ENCODE results near the gene C9orf50.
"Not testable (repeated sequence)": the region's sequence is repeated elsewhere in the genome, so short reads cannot be mapped to it uniquely, and the experiment has no call there.

The C9orf50 gene

GRCh38 chr9:129594632-129595031 is 26.3 kb downstream of the C9orf50 start:
- Histone ChIP-seq H3K9ac (no peak overlapping the region), H3K79me2 (no peaks in the 10 kb centered on the region), H3K9me3 (ENCODE audit: control insufficient read depth, low read length) (no peaks in the 10 kb centered on the region), H3K27me3 (ENCODE audit: control insufficient read depth, insufficient read depth, low read length) (no peaks in the 10 kb centered on the region), H3K4me3 (ENCODE audit: low read depth, low read length) (no peak overlapping the region), H2AFZ (no peak overlapping the region), H3K4me1 (no peaks in the 10 kb centered on the region), H3K36me3 (ENCODE audit: control insufficient read depth, insufficient read depth, low read length) (no peaks in the 10 kb centered on the region), H3K27ac (no peak overlapping the region), H3K4me2 (ENCODE audit: low read length) (no peak overlapping the region)
- no peak for TF ChIP-seq CTCF (IDR thresholded peaks at IDR 0.05)

- H3K27me3 ChIP-seq (ENCODE audit: control insufficient read depth, insufficient read depth, low read length); H3K9me3 ChIP-seq (ENCODE audit: control insufficient read depth, low read length); H3K79me2 ChIP-seq; H3K27ac ChIP-seq; H3K4me2 ChIP-seq (ENCODE audit: low read length); H3K4me1 ChIP-seq; H3K4me3 ChIP-seq (ENCODE audit: low read depth, low read length); H3K9ac ChIP-seq; H3K36me3 ChIP-seq (ENCODE audit: control insufficient read depth, insufficient read depth, low read length); H2AFZ ChIP-seq: not testable (repeated sequence)
Measured at GRCh38 chr9:129592790-129593189, 28.1 kb downstream of the C9orf50 start.

- H3K4me2 ChIP-seq (ENCODE audit: low read length), result no peak overlapping the region
- H3K4me1 ChIP-seq, result no peaks in the 10 kb centered on the region
- H3K36me3 ChIP-seq (ENCODE audit: control insufficient read depth, insufficient read depth, low read length), result no peaks in the 10 kb centered on the region
- H3K9me3 ChIP-seq (ENCODE audit: control insufficient read depth, low read length), result no peaks in the 10 kb centered on the region
- H3K79me2 ChIP-seq, result no peaks in the 10 kb centered on the region
- no peak overlapping the region for H3K9ac ChIP-seq
- H2AFZ ChIP-seq, result no peak overlapping the region
- no peak overlapping the region for H3K27ac ChIP-seq
- no peaks in the 10 kb centered on the region for H3K27me3 ChIP-seq (ENCODE audit: control insufficient read depth, insufficient read depth, low read length)
- no peak overlapping the region for H3K4me3 ChIP-seq (ENCODE audit: low read depth, low read length)
- no peak for TF ChIP-seq CTCF (IDR thresholded peaks at IDR 0.05)
Measured at GRCh38 chr9:129591916-129592315, 29.0 kb downstream of the C9orf50 start.

- Histone ChIP-seq H3K36me3 (ENCODE audit: control insufficient read depth, insufficient read depth, low read length) (no peaks in the 10 kb centered on the region), H3K4me1 (no peaks in the 10 kb centered on the region), H3K79me2 (no peaks in the 10 kb centered on the region), H3K27me3 (ENCODE audit: control insufficient read depth, insufficient read depth, low read length) (no peaks in the 10 kb centered on the region), H3K4me3 (ENCODE audit: low read depth, low read length) (no peak overlapping the region), H2AFZ (no peak overlapping the region), H3K27ac (no peak overlapping the region), H3K9me3 (ENCODE audit: control insufficient read depth, low read length) (no peaks in the 10 kb centered on the region), H3K4me2 (ENCODE audit: low read length) (no peak overlapping the region), H3K9ac (no peak overlapping the region)
- no peak for TF ChIP-seq CTCF (IDR thresholded peaks at IDR 0.05)
Measured at GRCh38 chr9:129590466-129590865, 30.4 kb downstream of the C9orf50 start.

GRCh38 chr9:129587487-129588262 is 33.2 kb downstream of the C9orf50 start:
- Histone ChIP-seq H3K36me3 (ENCODE audit: control insufficient read depth, insufficient read depth, low read length) (no peaks in the 10 kb centered on the region), H3K79me2 (no peaks in the 10 kb centered on the region), H3K9me3 (ENCODE audit: control insufficient read depth, low read length) (no peaks in the 10 kb centered on the region), H3K9ac (no peak overlapping the region), H3K4me3 (ENCODE audit: low read depth, low read length) (no peak overlapping the region), H3K27me3 (ENCODE audit: control insufficient read depth, insufficient read depth, low read length) (no peaks in the 10 kb centered on the region), H3K4me2 (ENCODE audit: low read length) (no peak overlapping the region), H2AFZ (peak overlapping the region; percentile 56), H3K4me1 (no peaks in the 10 kb centered on the region), H3K27ac (no peak overlapping the region)
- TF ChIP-seq CTCF (IDR thresholded peaks at IDR 0.05), result no peak

Measured in parathyroid adenoma (tissue), 2 donors.